Muscle layer of duodenum (tissue), 2 donors: ENCODE data around the gene TBCK.

Source experiments
- H3K27ac ChIP-seq: one replicate; pipeline ENCODE4 v1.7.0; 2013; ENCODE audit warnings: mild to moderate bottlenecking, low read length
- H3K27me3 ChIP-seq: one replicate; pipeline ENCODE4 v1.7.0; 2013; ENCODE audit warnings: low read depth, mild to moderate bottlenecking, control low read depth, low read length
- H3K36me3 ChIP-seq, 2 donors: one replicate each; pipeline ENCODE4 v1.7.0; 2013; ENCODE audit warnings: low read length in 2 of 2, control low read depth in 1 of 2, mild to moderate bottlenecking in 1 of 2; ENCODE audit not compliant: insufficient read depth in 2 of 2, control insufficient read depth in 1 of 2
- H3K4me1 ChIP-seq, 2 donors: one replicate each; pipeline ENCODE4 v1.7.0; 2013; ENCODE audit warnings: low read length in 2 of 2, mild to moderate bottlenecking in 2 of 2, control low read depth in 1 of 2, moderate library complexity in 1 of 2; ENCODE audit not compliant: insufficient read depth in 2 of 2, control insufficient read depth in 1 of 2
- H3K4me3 ChIP-seq, 2 donors: one replicate each; pipeline ENCODE4 v1.7.0; 2013; ENCODE audit warnings: low read length in 2 of 2, low read depth in 1 of 2, mild to moderate bottlenecking in 1 of 2
- H3K9me3 ChIP-seq, 2 donors: one replicate each; pipeline ENCODE4 v1.7.0; 2013; ENCODE audit warnings: low read length in 2 of 2, control low read depth in 1 of 2, mild to moderate bottlenecking in 1 of 2; ENCODE audit not compliant: control insufficient read depth in 1 of 2
- donor health status: healthy.

TBCK gene

DNA sequence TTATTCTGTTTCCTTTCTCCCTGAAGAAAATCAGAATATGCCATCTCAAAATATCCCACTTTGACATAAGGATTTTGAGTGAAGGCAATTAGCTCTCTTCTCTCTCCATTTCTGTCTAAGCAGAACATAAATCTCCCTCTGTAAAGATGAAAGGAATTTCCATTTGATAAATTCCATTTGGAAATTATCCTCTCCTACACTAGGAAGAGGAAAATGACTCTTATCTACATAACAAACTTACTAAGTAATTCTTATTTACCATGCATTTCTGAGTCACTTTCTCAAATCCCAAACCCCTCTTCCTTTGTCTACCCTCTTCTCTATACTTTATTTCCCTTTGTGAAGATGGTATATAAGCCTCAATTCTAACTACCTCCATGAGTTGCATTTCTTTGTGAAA is 11.4 kb downstream of the TBCK start:
- H3K4me1 ChIP-seq = no peaks in the 10 kb centered on the region
- H3K9me3 ChIP-seq = no peaks in the 10 kb centered on the region
- H3K27me3 ChIP-seq = no peaks in the 10 kb centered on the region
- H3K4me3 ChIP-seq = no peak overlapping the region
- H3K36me3 ChIP-seq = peaks cover 3 to 9% of the 10 kb centered on the region in 2 donors
- no peak overlapping the region for H3K27ac ChIP-seq

DNA sequence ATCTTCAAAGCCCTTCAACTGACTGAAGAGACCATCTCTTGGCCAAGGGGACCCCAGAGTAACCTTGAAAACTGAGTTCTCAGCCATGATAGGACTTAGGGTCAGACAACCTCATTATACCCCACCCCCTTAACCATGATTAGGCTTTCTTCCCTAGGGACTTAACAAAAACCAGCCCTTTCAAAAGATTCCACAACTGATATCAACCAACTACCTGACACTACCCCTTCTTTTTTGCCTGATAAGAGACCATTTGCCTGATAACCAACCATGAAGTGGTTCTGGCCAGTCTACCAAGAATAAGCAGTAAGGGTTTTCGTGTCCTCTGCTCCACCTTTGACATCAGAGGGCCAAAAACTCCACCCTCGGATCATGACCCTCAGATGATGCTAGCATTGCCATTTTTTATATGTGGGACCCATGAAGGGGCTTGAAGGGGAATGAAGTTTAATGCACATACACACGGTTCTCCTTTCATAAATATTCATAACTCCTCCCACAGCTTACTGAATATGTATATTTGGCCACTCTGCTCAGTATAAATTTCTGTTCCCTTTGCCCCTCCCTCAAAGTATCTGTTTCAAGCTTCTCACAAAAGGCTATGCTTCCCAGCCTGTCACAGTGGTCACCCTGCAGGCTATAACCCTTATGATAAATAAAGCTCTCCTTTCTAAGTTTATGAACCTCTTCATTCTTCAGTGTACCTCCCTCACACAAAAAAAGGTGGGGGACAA is 12.3 kb downstream of the TBCK start:
- H3K4me3 ChIP-seq = no peak overlapping the region
- no peaks in the 10 kb centered on the region for H3K27me3 ChIP-seq
- no peak overlapping the region for H3K27ac ChIP-seq
- peaks cover 3 to 16% of the 10 kb centered on the region in 2 donors for H3K36me3 ChIP-seq
- H3K9me3 ChIP-seq = no peaks in the 10 kb centered on the region
- H3K4me1 ChIP-seq = no peaks in the 10 kb centered on the region

DNA sequence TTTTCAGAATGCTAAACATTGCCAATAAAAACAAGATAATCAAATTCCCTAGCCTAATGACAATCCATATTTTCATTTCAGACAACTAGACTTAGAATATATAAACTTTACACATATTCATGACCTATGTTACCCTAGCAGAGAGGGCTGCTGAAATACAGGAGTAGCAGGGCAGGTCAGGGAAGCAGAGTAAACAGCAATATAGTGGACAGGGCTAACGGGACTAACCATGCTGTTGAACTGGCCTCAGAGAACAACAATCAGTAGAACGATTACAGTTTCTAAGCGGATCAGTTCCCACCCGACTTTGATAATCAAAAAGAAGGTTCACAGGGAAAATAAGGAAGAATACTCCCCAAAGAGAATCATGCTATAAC is 14.0 kb downstream of the TBCK start:
- Histone ChIP-seq H3K27ac (no peak overlapping the region), H3K9me3 (no peaks in the 10 kb centered on the region), H3K4me1 (no peaks in the 10 kb centered on the region), H3K36me3 (peaks cover 3 to 17% of the 10 kb centered on the region in 2 donors), H3K4me3 (no peak overlapping the region), H3K27me3 (no peaks in the 10 kb centered on the region)

DNA sequence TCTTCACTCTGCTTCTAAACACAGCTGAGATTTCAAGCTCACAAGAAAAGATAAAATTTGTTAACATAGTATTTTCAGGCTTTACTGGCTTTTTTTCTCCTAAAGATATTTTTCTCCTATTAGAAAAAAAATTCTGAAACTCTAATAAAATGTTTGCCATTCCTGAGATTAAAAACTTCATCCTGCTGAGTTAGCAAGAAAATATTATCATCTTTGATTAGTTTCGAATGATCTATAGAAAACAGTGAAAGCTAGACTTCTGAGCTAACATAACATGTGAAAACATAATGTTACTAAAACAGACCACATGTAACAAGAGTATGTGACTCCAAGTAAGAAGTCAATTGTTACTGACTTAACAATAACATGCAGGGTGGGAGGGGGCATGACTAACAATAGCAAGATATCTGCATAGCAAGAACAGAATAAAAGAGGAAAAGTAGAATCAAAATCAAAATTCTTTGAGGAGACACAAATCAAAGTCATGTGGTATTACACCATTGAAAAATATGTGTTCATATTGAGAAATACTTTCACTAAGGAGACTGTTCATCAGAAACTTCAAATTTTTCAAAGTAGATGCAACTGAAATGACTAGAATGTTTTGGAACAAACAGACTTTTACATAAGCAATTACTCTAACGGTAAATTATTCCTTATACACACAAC is 14.5 kb downstream of the TBCK start:
- H3K27me3 ChIP-seq = no peaks in the 10 kb centered on the region
- H3K4me1 ChIP-seq = no peaks in the 10 kb centered on the region
- H3K27ac ChIP-seq = no peak overlapping the region
- no peaks in the 10 kb centered on the region for H3K9me3 ChIP-seq
- peaks cover 3 to 17% of the 10 kb centered on the region in 2 donors for H3K36me3 ChIP-seq
- H3K4me3 ChIP-seq = no peak overlapping the region

DNA sequence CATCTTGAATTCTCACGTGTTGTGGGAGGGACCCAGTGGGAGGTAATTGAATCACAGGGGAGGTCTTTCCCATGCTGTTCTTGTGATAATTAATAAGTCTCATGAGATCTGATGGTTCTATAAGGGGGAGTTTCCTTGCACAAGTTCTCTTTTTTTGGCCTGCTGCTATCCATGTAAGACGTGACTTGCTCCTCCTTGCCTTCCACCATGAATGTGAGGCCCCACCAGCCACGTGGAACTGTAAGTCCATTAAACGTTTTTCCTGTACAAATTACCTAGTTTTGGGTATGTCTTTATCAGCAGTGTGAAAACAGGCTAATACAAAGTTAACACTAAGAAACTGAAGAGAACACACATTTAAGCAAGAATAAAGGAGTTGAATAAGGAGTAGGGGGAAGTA is 16.0 kb downstream of the TBCK start:
- H3K9me3 ChIP-seq = no peaks in the 10 kb centered on the region
- no peak overlapping the region for H3K4me3 ChIP-seq
- no peak overlapping the region for H3K27ac ChIP-seq
- no peaks in the 10 kb centered on the region for H3K27me3 ChIP-seq
- H3K36me3 ChIP-seq = peaks cover under 1 to 17% of the 10 kb centered on the region in 2 donors
- no peaks in the 10 kb centered on the region for H3K4me1 ChIP-seq

DNA sequence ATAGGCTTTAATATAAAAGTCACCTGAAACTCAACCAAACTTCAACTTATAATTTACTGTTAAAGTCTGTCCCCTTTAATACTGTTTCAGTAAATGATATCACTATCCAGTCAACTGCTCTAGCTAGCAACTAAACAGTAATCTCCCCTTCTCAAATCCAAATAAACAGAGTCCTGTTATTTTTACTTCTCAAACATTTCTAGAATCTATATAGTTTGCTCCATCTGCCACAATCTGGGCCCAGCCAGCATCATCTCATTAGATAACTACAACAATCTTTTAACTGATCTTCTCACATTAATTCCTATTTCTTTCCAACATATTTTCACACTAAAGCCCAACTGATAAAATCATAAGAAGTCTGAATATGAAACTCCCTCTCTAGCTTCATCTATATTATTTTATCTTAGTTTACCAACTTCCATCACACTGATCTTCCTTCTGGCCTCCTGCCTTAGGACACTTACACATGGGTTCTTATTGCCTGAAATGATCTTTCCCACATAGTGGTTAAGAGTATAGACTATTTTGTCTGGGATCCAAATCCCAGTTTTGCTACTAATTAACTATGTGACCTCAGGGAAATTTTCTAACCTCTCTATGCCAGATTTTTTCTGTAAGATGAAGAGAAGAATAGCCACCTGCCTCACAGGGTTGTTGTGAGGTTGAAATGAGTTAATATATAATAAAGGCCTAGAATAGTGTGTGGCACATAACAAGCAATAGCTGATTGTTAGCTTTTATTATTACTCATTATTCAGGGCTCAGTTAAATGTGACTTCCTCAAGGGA is 18.6 kb downstream of the TBCK start:
- Histone ChIP-seq H3K9me3 (no peaks in the 10 kb centered on the region), H3K27me3 (no peaks in the 10 kb centered on the region), H3K4me1 (no peaks in the 10 kb centered on the region), H3K4me3 (no peak overlapping the region), H3K36me3 (peaks cover 8 to 25% of the 10 kb centered on the region in 2 donors), H3K27ac (no peak overlapping the region)

DNA sequence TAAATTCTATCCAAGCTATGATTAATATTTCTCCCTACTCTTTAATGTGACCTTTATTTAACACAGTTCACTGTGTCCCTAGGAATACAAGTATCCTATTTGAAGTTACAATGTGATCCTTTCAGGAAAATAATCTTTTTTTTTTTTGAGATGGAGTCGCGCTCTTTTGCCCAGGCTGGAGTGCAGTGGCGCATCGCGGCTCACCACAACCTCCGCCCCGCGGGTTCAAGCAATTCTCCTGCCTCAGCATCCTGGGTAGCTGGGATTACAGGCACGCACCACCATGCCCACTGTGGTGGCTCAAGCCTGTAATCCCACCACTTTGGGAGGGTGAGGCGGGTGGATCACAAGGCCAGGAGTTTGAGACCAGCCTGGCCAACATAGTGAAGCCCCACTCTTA is 21.9 kb downstream of the TBCK start:
- H3K4me3 ChIP-seq = no peak overlapping the region
- peaks cover 12 to 21% of the 10 kb centered on the region in 2 donors for H3K36me3 ChIP-seq
- no peaks in the 10 kb centered on the region for H3K9me3 ChIP-seq
- no peaks in the 10 kb centered on the region for H3K27me3 ChIP-seq
- H3K4me1 ChIP-seq = no peaks in the 10 kb centered on the region
- no peak overlapping the region for H3K27ac ChIP-seq

DNA sequence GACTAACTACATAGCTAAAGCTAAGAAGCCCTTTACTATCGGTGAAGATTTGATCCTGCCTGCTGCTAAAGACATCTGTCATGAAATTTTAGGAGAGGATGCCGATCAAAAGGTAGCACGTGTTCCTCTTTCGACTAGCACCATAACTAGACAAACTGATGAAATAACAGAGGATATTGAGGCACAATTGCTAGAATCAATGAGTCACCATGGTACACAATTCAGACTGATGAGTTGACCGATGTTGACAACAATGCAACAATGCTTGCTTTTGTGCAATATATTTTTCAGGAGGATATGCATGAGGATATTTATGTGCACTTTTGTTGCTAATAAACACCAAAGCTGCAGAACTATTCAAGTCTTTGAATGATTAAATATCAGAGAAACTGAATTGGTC is 24.3 kb downstream of the TBCK start:
- no peak overlapping the region for H3K27ac ChIP-seq
- H3K4me3 ChIP-seq = no peak overlapping the region
- H3K27me3 ChIP-seq = no peaks in the 10 kb centered on the region
- H3K36me3 ChIP-seq = peaks cover 12 to 20% of the 10 kb centered on the region in 2 donors
- no peaks in the 10 kb centered on the region for H3K9me3 ChIP-seq
- H3K4me1 ChIP-seq = no peaks in the 10 kb centered on the region

DNA sequence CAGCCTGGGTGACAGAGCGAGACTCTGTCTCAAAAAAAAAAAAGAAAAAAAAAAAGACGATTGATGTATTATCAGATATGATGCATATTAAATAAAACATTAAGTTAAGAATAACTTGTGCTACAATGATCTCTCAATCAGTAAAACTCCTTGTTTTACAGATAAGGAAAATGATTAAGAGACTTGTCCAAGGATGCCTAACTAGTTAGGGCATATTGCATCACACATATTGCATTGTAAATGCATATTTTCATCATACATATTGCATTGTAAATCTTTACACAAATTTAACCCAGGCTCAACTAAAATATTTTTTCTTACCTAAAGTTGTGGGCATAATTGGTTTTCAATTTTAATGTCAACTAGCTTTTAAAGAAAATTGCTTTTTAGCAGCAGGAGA is 26.3 kb downstream of the TBCK start:
- Histone ChIP-seq H3K27ac (no peak overlapping the region), H3K4me1 (no peaks in the 10 kb centered on the region), H3K27me3 (no peaks in the 10 kb centered on the region), H3K4me3 (no peak overlapping the region), H3K9me3 (no peaks in the 10 kb centered on the region), H3K36me3 (peaks cover 10 to 24% of the 10 kb centered on the region in 2 donors)

DNA sequence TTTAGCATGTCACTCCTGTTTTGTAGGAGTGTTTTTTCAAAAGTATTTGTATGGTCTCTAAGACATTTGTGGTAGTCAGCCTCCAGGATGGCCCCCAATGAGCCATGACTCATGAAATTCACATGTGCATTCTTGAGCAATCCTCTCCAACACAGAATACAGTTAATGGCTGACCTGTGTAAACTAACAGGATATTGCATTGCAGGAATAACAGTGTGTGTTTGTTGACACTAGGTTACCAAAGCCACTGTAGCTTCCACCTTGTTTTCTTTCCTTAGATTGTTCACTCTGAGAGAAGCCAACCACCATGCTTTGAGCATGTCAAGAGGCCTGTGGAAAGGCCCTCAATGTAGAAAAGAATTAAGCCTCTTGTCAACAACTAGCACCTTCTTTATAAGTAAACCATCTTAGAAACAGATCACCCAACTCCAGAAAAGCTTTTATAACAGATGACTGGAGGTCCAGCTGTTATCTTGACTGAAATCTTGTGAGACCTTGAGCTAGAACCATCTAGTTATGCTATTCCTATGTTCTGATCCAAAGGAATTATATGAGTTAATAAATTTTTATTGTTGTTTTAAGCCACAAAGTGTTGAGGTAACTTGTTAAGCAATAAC is 28.5 kb downstream of the TBCK start:
- no peaks in the 10 kb centered on the region for H3K9me3 ChIP-seq
- H3K27ac ChIP-seq = no peak overlapping the region
- H3K36me3 ChIP-seq = peaks cover 4 to 16% of the 10 kb centered on the region in 2 donors
- H3K4me3 ChIP-seq = no peak overlapping the region
- no peaks in the 10 kb centered on the region for H3K27me3 ChIP-seq
- H3K4me1 ChIP-seq = no peaks in the 10 kb centered on the region

DNA sequence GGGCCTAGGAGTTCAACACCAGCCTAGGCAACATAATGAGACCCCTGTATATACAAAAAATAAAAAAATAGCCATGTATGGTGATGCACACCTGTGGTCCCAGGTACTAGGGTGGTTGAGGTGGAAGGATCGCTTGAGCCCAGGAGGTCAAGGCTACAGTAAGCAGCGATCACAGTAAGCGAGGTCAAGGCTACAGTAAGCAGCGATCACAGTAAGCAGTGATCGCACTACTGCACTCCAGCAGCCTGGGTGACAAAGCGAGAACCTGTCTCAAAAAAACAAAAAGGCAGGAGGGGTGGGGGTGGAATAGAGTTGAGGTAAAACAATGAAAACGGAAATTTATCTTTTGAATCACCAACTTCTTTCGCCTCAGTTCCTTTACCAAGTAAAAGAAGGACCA is 29.4 kb downstream of the TBCK start:
- Histone ChIP-seq H3K27ac (no peak overlapping the region), H3K36me3 (peaks cover 0 to 16% of the 10 kb centered on the region in 2 donors), H3K9me3 (no peaks in the 10 kb centered on the region), H3K4me3 (no peak overlapping the region), H3K27me3 (no peaks in the 10 kb centered on the region), H3K4me1 (no peaks in the 10 kb centered on the region)
